Glutamatergic neuron (in vitro differentiated cells): ENCODE measurements around the gene ARHGEF11. TPM values are rescaled to one million over a fixed set of nuclear protein-coding genes. Genes with fewer than 3 reads are reported as not detected.
"Not testable (repeated sequence)": the region's sequence is repeated elsewhere in the genome, so short reads cannot be mapped to it uniquely, and the experiment has no call there.

Source experiments
- DNase-seq: peaks from one replicate; pipeline ENCODE4 v3.0.0; 2022
- H3K27ac Mint-ChIP-seq: one replicate; pipeline ENCODE4 v1.8.0; 2020; ENCODE audit warnings: mild to moderate bottlenecking, mixed read lengths, inconsistent platforms; ENCODE audit not compliant: unreplicated experiment
- H3K27me3 Mint-ChIP-seq: one replicate; pipeline ENCODE4 v1.8.0; 2020; ENCODE audit warnings: mild to moderate bottlenecking, moderate library complexity, mixed read lengths, inconsistent platforms; ENCODE audit not compliant: unreplicated experiment
- H3K36me3 Mint-ChIP-seq: one replicate; pipeline ENCODE4 v1.8.0; 2020; ENCODE audit warnings: mild to moderate bottlenecking, mixed read lengths, inconsistent platforms; ENCODE audit not compliant: unreplicated experiment
- H3K4me1 Mint-ChIP-seq: one replicate; pipeline ENCODE4 v1.8.0; 2020; ENCODE audit warnings: mild to moderate bottlenecking, low read depth, mixed read lengths, inconsistent platforms; ENCODE audit not compliant: unreplicated experiment
- H3K4me3 Mint-ChIP-seq: one replicate; pipeline ENCODE4 v1.8.0; 2020; ENCODE audit warnings: mild to moderate bottlenecking, mixed read lengths, inconsistent platforms; ENCODE audit not compliant: unreplicated experiment
- H3K9me3 Mint-ChIP-seq: one replicate; pipeline ENCODE4 v1.8.0; 2020; ENCODE audit warnings: mild to moderate bottlenecking, moderate library complexity, mixed read lengths, inconsistent platforms; ENCODE audit not compliant: unreplicated experiment
- CTCF ChIP-seq: fragments of 200-600 bp; sonication (generic); IDR thresholded peaks from one replicate; pipeline ENCODE4 v1.5.0; 2021; ENCODE audit not compliant: partially characterized antibody, unreplicated experiment
- total RNA-seq: library from RNA; stranded (reverse); fragmentation: NEBNext Ultra II Directional; extraction: Animal tissue kit (Norgen Biotek cat#: 25700); gene quantifications from one replicate; pipeline ENCODE4 v1.2.1, GENCODE V29; 2021; ENCODE audit not compliant: unreplicated experiment

ARHGEF11 gene
- total RNA-seq, 1 donor from 2014 or later: 40.5 TPM

GRCh38 chr1:157056269-157056668, 10.7 kb upstream of the ARHGEF11 start:
- no peak for TF ChIP-seq CTCF
- H3K4me3 Mint-ChIP-seq: no peak overlapping the region
- H3K27ac Mint-ChIP-seq: no peak overlapping the region

GRCh38 chr1:157055729-157056128, 10.2 kb upstream of the ARHGEF11 start:
- peaks cover 13% of the 10 kb centered on the region for H3K36me3 Mint-ChIP-seq
- H3K4me1 Mint-ChIP-seq, H3K27ac Mint-ChIP-seq, H3K4me3 Mint-ChIP-seq, H3K27me3 Mint-ChIP-seq, H3K9me3 Mint-ChIP-seq, DNase-seq: not testable (repeated sequence)

More at GRCh38 chr1:157056269-157056668, 10.7 kb upstream of the ARHGEF11 start:
- peaks cover under 1% of the 10 kb centered on the region for H3K9me3 Mint-ChIP-seq
- no peaks in the 10 kb centered on the region for H3K4me1 Mint-ChIP-seq
- no peaks in the 10 kb centered on the region for H3K27me3 Mint-ChIP-seq
- no peak for DNase-seq
- H3K36me3 Mint-ChIP-seq: peaks cover 10% of the 10 kb centered on the region

GRCh38 chr1:157050836-157051235, 5.3 kb upstream of the ARHGEF11 start:
- Mint-ChIP-seq H3K4me1 (no peaks in the 10 kb centered on the region), H3K9me3 (peaks cover 5% of the 10 kb centered on the region), H3K4me3 (no peak overlapping the region), H3K27ac (no peak overlapping the region), H3K36me3 (peaks cover 13% of the 10 kb centered on the region), H3K27me3 (no peaks in the 10 kb centered on the region)
- no peak for DNase-seq
- no peak for TF ChIP-seq CTCF

- H3K9me3 Mint-ChIP-seq: peaks cover 5% of the 10 kb centered on the region
- H3K27me3 Mint-ChIP-seq: no peaks in the 10 kb centered on the region
- H3K36me3 Mint-ChIP-seq: peaks cover 10% of the 10 kb centered on the region
- H3K4me3 Mint-ChIP-seq: no peak overlapping the region
- DNase-seq: no peak
- peaks cover 21% of the 10 kb centered on the region for H3K4me1 Mint-ChIP-seq
- H3K27ac Mint-ChIP-seq: no peak overlapping the region
- no peak for TF ChIP-seq CTCF
Measured at GRCh38 chr1:157047062-157047410, 1.5 kb upstream of the ARHGEF11 start.

- Mint-ChIP-seq H3K9me3 (peaks cover 5% of the 10 kb centered on the region), H3K4me1 (peaks cover 21% of the 10 kb centered on the region), H3K27ac (peak overlapping the region; percentile 2), H3K4me3 (peak overlapping the region; percentile 94), H3K27me3 (no peaks in the 10 kb centered on the region), H3K36me3 (no peaks in the 10 kb centered on the region)
- no peak for TF ChIP-seq CTCF
- no peak for DNase-seq
Measured at GRCh38 chr1:157044326-157044725, 1.2 kb downstream of the ARHGEF11 start.

- no peaks in the 10 kb centered on the region for H3K36me3 Mint-ChIP-seq
- no peaks in the 10 kb centered on the region for H3K27me3 Mint-ChIP-seq
- DNase-seq: no peak
- H3K4me3 Mint-ChIP-seq: peak overlapping the region; percentile 94
- TF ChIP-seq CTCF: no peak
- H3K9me3 Mint-ChIP-seq: peaks cover 5% of the 10 kb centered on the region
- H3K27ac Mint-ChIP-seq: no peak overlapping the region
- H3K4me1 Mint-ChIP-seq: peaks cover 21% of the 10 kb centered on the region
Measured at GRCh38 chr1:157043685-157044084, 1.9 kb downstream of the ARHGEF11 start.
